ENCODE measurements around the gene GSTCD.

GSTCD gene

GRCh38 chr4:105858466-105859040, 150.0 kb downstream of the GSTCD start:
- intact Hi-C loops (cut with DNase I; ENCODE audit: low total_unique reads), result no loop called here
- no peak for TF ChIP-seq CTCF (IDR thresholded peaks at IDR 0.05)
- Histone ChIP-seq H3K27ac (no peak overlapping the region), H3K9me3 (peaks cover 0 to 7% (median 0%) of the 10 kb centered on the region in 3 donors), H3K36me3 (peaks cover 0 to 5% (median 0%) of the 10 kb centered on the region in 3 donors), H3K27me3 (no peaks in the 10 kb centered on the region), H3K4me3 (no peak overlapping the region), H3K4me1 (peaks cover 0 to 19% (median 0%) of the 10 kb centered on the region in 4 donors)
- DNase-seq, result no peak

- no peak for DNase-seq
- H3K9me3 ChIP-seq, result peaks cover 0 to 7% (median 0%) of the 10 kb centered on the region in 3 donors
- no peak overlapping the region for H3K4me3 ChIP-seq
- peak overlapping the region in 1 of 2 donors; percentile 33 for H3K27ac ChIP-seq
- H3K4me1 ChIP-seq, result peaks cover 0 to 19% (median 0%) of the 10 kb centered on the region in 4 donors
- no peak for TF ChIP-seq CTCF (IDR thresholded peaks at IDR 0.05)
- no peaks in the 10 kb centered on the region for H3K27me3 ChIP-seq
- H3K36me3 ChIP-seq, result peaks cover 0 to 5% (median 0%) of the 10 kb centered on the region in 3 donors
- intact Hi-C loops (cut with DNase I; ENCODE audit: low total_unique reads), result no loop called here
Measured at GRCh38 chr4:105859233-105859632, 150.6 kb downstream of the GSTCD start.

GRCh38 chr4:105870963-105871362, 162.4 kb downstream of the GSTCD start:
- intact Hi-C loops (cut with DNase I; ENCODE audit: low total_unique reads), result no loop called here
- H3K27ac ChIP-seq, result no peak overlapping the region
- H3K36me3 ChIP-seq, result no peaks in the 10 kb centered on the region
- no peak for TF ChIP-seq CTCF (IDR thresholded peaks at IDR 0.05)
- DNase-seq, result no peak
- no peak overlapping the region for H3K4me3 ChIP-seq
- H3K27me3 ChIP-seq, result no peaks in the 10 kb centered on the region
- peaks cover 0 to 14% (median 2%) of the 10 kb centered on the region in 4 donors for H3K4me1 ChIP-seq
- no peaks in the 10 kb centered on the region for H3K9me3 ChIP-seq

GRCh38 chr4:105871997-105872396, 163.4 kb downstream of the GSTCD start:
- intact Hi-C loops (cut with DNase I; ENCODE audit: low total_unique reads), result no loop called here
- no peaks in the 10 kb centered on the region for H3K36me3 ChIP-seq
- TF ChIP-seq CTCF (IDR thresholded peaks at IDR 0.05), result no peak
- no peak for DNase-seq
- H3K4me3 ChIP-seq, result no peak overlapping the region
- H3K27ac ChIP-seq, result no peak overlapping the region
- peaks cover 0 to 14% (median 2%) of the 10 kb centered on the region in 4 donors for H3K4me1 ChIP-seq
- H3K9me3 ChIP-seq, result no peaks in the 10 kb centered on the region
- H3K27me3 ChIP-seq, result no peaks in the 10 kb centered on the region

GRCh38 chr4:105875233-105875632, 166.6 kb downstream of the GSTCD start:
- H3K27ac ChIP-seq, result no peak overlapping the region
- intact Hi-C loops (cut with DNase I; ENCODE audit: low total_unique reads), result no loop called here

More at GRCh38 chr4:105875233-105875632, 166.6 kb downstream of the GSTCD start:
- TF ChIP-seq CTCF (IDR thresholded peaks at IDR 0.05), result no peak
- no peaks in the 10 kb centered on the region for H3K9me3 ChIP-seq
- peaks cover 0 to 14% (median 2%) of the 10 kb centered on the region in 4 donors for H3K4me1 ChIP-seq
- H3K27me3 ChIP-seq, result no peaks in the 10 kb centered on the region
- H3K4me3 ChIP-seq, result no peak overlapping the region
- no peak for DNase-seq
- no peaks in the 10 kb centered on the region for H3K36me3 ChIP-seq

Measured in tibial artery (tissue), 4 donors.